Measurements from ENCODE around the gene NPDC1.

- TF ChIP-seq TAF1 (IDR thresholded peaks at IDR 0.05; ENCODE audit: low read depth): no peak
- TF ChIP-seq YY1 (IDR thresholded peaks at IDR 0.05; ENCODE audit: low read depth): no peak
These were observed 48.1 kb downstream of the NPDC1 start for GRCh38 chr9:136997830-136998234.

All from Ishikawa (cell line).